OCI-LY3 (cell line): ENCODE data around the gene SRGAP2C.
"Not testable (repeated sequence)": the region's sequence is repeated elsewhere in the genome, so short reads cannot be mapped to it uniquely, and the experiment has no call there.

Source experiments
- EZH2phosphoT487 ChIP-seq: fragments of 200-600 bp; shearing (Covaris generic); IDR thresholded peaks from 2 replicates; pipeline ENCODE4 v1.6.1; 2018; ENCODE audit warnings: antibody characterized with exemption, mixed run types, low read depth
- TF ChIP-seq, protein P1 (sequence below): fragments of 200-600, 300-600 bp; sonication (generic); IDR thresholded peaks from 2 replicates; pipeline ENCODE4 v1.5.1; 2014; ENCODE audit warnings: antibody characterized with exemption, low read length, low read depth

DNA sequence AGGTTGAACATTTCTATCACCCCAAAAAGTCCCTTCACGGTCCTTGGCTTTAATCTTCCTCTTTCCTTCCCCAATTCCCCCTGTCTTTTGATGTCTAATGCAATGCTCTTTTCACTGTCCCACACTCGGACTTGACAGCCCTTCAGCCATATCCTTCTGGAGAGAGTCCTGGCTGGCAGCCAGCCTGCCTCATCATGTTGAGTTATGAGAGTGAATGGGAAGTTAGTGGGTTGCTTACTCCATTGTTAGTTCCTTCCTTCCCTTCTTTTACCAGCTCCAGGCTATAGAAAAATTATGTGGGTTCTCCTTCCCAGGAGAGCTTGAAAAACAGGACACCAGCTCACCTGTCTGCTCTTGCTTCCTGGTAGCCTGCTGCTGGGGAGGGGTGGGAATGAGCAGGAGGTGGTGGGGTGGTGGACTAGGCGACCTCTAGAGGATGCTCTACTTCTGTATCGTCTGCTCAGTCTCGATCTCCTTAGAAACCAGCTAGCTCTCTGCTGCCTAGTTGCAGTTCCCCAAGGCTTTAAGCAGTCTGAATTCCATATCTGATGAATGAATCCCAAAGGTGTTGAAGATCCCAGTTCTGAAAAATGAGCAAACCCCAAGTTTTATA lies 29.9 kb downstream of the SRGAP2C start:
- TF ChIP-seq, protein P1, sequence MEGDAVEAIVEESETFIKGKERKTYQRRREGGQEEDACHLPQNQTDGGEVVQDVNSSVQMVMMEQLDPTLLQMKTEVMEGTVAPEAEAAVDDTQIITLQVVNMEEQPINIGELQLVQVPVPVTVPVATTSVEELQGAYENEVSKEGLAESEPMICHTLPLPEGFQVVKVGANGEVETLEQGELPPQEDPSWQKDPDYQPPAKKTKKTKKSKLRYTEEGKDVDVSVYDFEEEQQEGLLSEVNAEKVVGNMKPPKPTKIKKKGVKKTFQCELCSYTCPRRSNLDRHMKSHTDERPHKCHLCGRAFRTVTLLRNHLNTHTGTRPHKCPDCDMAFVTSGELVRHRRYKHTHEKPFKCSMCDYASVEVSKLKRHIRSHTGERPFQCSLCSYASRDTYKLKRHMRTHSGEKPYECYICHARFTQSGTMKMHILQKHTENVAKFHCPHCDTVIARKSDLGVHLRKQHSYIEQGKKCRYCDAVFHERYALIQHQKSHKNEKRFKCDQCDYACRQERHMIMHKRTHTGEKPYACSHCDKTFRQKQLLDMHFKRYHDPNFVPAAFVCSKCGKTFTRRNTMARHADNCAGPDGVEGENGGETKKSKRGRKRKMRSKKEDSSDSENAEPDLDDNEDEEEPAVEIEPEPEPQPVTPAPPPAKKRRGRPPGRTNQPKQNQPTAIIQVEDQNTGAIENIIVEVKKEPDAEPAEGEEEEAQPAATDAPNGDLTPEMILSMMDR: not testable (repeated sequence)
- not testable (repeated sequence) for TF ChIP-seq EZH2phosphoT487
